CD4-positive, alpha-beta T cell treated with Interleukin-6 at 100 ng/mL for 8 hours (primary cell): ENCODE data around the gene LRRTM4.
"Not testable (repeated sequence)": the region's sequence is repeated elsewhere in the genome, so short reads cannot be mapped to it uniquely, and the experiment has no call there.

Source experiments
- DNase-seq: peaks from one replicate; pipeline ENCODE4 v3.0.0-alpha.2; 2020; ENCODE audit warnings: mixed read lengths, low spot score

The LRRTM4 gene

GRCh38 chr2:77164021-77164420 is 358.2 kb downstream of the LRRTM4 start:
- DNase-seq: not testable (repeated sequence)

GRCh38 chr2:77161009-77161408 is 361.2 kb downstream of the LRRTM4 start:
- no peak for DNase-seq

GRCh38 chr2:77156599-77156998 is 365.6 kb downstream of the LRRTM4 start:
- no peak for DNase-seq

- no peak for DNase-seq
Observed at GRCh38 chr2:77155511-77155910, 366.7 kb downstream of the LRRTM4 start.

- no peak for DNase-seq
Observed at GRCh38 chr2:77149565-77149964, 372.6 kb downstream of the LRRTM4 start.

GRCh38 chr2:77147153-77147552 is 375.0 kb downstream of the LRRTM4 start:
- DNase-seq: no peak

- no peak for DNase-seq
Observed at GRCh38 chr2:77144772-77145171, 377.4 kb downstream of the LRRTM4 start.

GRCh38 chr2:77142141-77142540 is 380.0 kb downstream of the LRRTM4 start:
- no peak for DNase-seq

- DNase-seq: not testable (repeated sequence)
Observed at GRCh38 chr2:77128479-77128878, 393.7 kb downstream of the LRRTM4 start.

- DNase-seq: no peak
Observed at GRCh38 chr2:77127345-77127744, 394.8 kb downstream of the LRRTM4 start.

- DNase-seq: no peak
Observed at GRCh38 chr2:77121518-77121917, 400.7 kb downstream of the LRRTM4 start.

- no peak for DNase-seq
Observed at GRCh38 chr2:77119333-77119732, 402.8 kb downstream of the LRRTM4 start.

- no peak for DNase-seq
Observed at GRCh38 chr2:77108915-77109314, 413.3 kb downstream of the LRRTM4 start.

GRCh38 chr2:77105008-77105407 is 417.2 kb downstream of the LRRTM4 start:
- no peak for DNase-seq

GRCh38 chr2:77104554-77104953 is 417.6 kb downstream of the LRRTM4 start:
- no peak for DNase-seq

GRCh38 chr2:77102927-77103326 is 419.2 kb downstream of the LRRTM4 start:
- DNase-seq: no peak

- DNase-seq: no peak
Observed at GRCh38 chr2:77101796-77102452, 420.3 kb downstream of the LRRTM4 start.

- DNase-seq: no peak
Observed at GRCh38 chr2:77099961-77100360, 422.2 kb downstream of the LRRTM4 start.

GRCh38 chr2:77095525-77095924 is 426.7 kb downstream of the LRRTM4 start:
- DNase-seq: not testable (repeated sequence)

GRCh38 chr2:77095096-77095495 is 427.1 kb downstream of the LRRTM4 start:
- DNase-seq: no peak

- not testable (repeated sequence) for DNase-seq
Observed at GRCh38 chr2:77088424-77088823, 433.8 kb downstream of the LRRTM4 start.

- no peak for DNase-seq
Observed at GRCh38 chr2:77087987-77088414, 434.2 kb downstream of the LRRTM4 start.

GRCh38 chr2:77086478-77086877 is 435.7 kb downstream of the LRRTM4 start:
- DNase-seq: no peak

- no peak for DNase-seq
Observed at GRCh38 chr2:77086051-77086450, 436.1 kb downstream of the LRRTM4 start.
